22Rv1 (cell line): Measurements from ENCODE around the gene FBXL16.

Experiments used
- ZFX ChIP-seq: fragments of 450-650 bp; IDR thresholded peaks from 2 replicates; pipeline ENCODE4 v1.6.1; 2017; ENCODE audit warnings: antibody characterized with exemption, borderline replicate concordance
- TF ChIP-seq, protein P1 (sequence below): fragments of 450-650 bp; IDR thresholded peaks from 2 replicates; pipeline ENCODE4 v1.5.1; 2017; ENCODE audit warnings: mild to moderate bottlenecking

DNA sequence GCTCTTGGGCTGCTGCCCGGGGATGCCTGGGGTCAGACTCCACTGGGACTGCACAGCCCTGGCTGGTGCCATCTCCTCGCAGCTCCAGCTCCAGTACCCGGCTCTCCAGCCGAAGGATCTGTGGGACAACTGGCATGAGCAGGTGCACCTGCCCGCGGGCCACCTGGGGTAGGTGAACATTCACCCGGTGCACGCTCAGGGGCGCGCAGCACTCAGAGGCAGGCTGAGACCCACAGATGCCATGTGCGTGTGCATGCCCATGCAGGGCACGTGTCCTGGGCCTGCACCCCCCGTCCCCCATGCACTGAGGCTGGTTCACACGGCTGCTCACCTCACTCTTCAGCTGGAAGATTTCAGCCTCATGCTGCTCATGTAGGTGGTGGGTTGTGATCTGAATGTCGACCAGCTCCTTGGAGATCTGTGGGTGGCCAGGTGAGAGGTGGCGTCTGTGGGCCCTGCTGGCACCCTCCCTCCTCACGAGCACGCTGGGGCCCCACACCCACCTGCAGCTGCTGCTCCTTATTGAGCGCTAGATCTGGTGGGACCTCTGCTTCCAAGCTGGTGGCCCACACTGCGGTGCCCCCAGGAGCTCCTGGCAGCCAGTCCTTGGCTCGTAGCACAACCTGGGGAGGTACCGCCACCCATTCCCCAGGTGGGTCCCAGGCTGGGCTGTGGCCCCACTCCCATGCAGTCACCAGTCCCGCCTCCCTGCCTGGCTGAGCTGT, 20.0 kb upstream of the FBXL16 start:
- TF ChIP-seq, protein P1, sequence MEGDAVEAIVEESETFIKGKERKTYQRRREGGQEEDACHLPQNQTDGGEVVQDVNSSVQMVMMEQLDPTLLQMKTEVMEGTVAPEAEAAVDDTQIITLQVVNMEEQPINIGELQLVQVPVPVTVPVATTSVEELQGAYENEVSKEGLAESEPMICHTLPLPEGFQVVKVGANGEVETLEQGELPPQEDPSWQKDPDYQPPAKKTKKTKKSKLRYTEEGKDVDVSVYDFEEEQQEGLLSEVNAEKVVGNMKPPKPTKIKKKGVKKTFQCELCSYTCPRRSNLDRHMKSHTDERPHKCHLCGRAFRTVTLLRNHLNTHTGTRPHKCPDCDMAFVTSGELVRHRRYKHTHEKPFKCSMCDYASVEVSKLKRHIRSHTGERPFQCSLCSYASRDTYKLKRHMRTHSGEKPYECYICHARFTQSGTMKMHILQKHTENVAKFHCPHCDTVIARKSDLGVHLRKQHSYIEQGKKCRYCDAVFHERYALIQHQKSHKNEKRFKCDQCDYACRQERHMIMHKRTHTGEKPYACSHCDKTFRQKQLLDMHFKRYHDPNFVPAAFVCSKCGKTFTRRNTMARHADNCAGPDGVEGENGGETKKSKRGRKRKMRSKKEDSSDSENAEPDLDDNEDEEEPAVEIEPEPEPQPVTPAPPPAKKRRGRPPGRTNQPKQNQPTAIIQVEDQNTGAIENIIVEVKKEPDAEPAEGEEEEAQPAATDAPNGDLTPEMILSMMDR, result no peak
- TF ChIP-seq ZFX, result no peak
